HepG2 (cell line): Measurements from ENCODE around the gene NTN3. TPM values are rescaled to one million over a fixed set of nuclear protein-coding genes. Genes with fewer than 3 reads are reported as not detected.

ENCODE experiments used
- MZF1 ChIP-seq: sonication (generic); formaldehyde crosslinking; IDR thresholded peaks from 2 replicates; pipeline ENCODE4 v1.8.1; 2023; ENCODE audit warnings: mild to moderate bottlenecking, missing genetic modification reagents, borderline replicate concordance
- RORA ChIP-seq: sonication (generic); formaldehyde crosslinking; IDR thresholded peaks from 2 replicates; pipeline ENCODE4 v1.5.0; 2020; ENCODE audit warnings: mild to moderate bottlenecking, missing genetic modification reagents, moderate library complexity
- SOX6 ChIP-seq, 2 experiments: fragments of 450-650 bp in 1 of 2; sonication (generic) in 1 of 2; formaldehyde crosslinking in 1 of 2; IDR thresholded peaks; 2 replicates each; pipeline versions ENCODE4 v1.4.0 to v1.6.1; 2017 to 2020; ENCODE audit warnings: antibody characterized with exemption in 1 of 2, mild to moderate bottlenecking in 1 of 2, missing genetic modification reagents in 1 of 2
- WIZ ChIP-seq: sonication (generic); formaldehyde crosslinking; IDR thresholded peaks from 2 replicates; pipeline ENCODE4 v1.5.1; 2020; ENCODE audit warnings: mild to moderate bottlenecking, missing genetic modification reagents
- ZBTB2 ChIP-seq: sonication (generic); formaldehyde crosslinking; IDR thresholded peaks from 2 replicates; pipeline ENCODE4 v1.8.0; 2022; ENCODE audit warnings: low read depth, missing genetic modification reagents
- ZFP91 ChIP-seq: sonication (generic); formaldehyde crosslinking; IDR thresholded peaks from 2 replicates; pipeline ENCODE4 v1.9.0; 2022; ENCODE audit warnings: missing genetic modification reagents, mild to moderate bottlenecking, borderline replicate concordance
- ZHX1 ChIP-seq: sonication (generic); formaldehyde crosslinking; IDR thresholded peaks from 2 replicates; pipeline ENCODE4 v1.8.1; 2022; ENCODE audit warnings: low read depth, mild to moderate bottlenecking, missing genetic modification reagents
- ZNF124 ChIP-seq: sonication (generic); formaldehyde crosslinking; IDR thresholded peaks from 2 replicates; pipeline ENCODE4 v1.4.0; 2020; ENCODE audit warnings: missing genetic modification reagents
- ZNF318 ChIP-seq: sonication (generic); formaldehyde crosslinking; IDR thresholded peaks from 2 replicates; pipeline ENCODE4 v1.4.0; 2020; ENCODE audit warnings: mild to moderate bottlenecking, missing genetic modification reagents
- ZNF7 ChIP-seq: IDR thresholded peaks from 2 replicates; pipeline ENCODE4 v1.6.1; 2016; ENCODE audit warnings: missing biosample characterization, missing genetic modification reagents
- ZNF841 ChIP-seq: sonication (generic); formaldehyde crosslinking; IDR thresholded peaks from 2 replicates; pipeline ENCODE4 v1.8.1; 2023; ENCODE audit warnings: missing genetic modification reagents, borderline replicate concordance
- ZNF850 ChIP-seq: sonication (generic); formaldehyde crosslinking; conservative IDR thresholded peaks from 2 replicates; pipeline ENCODE4 v1.9.0; 2021; ENCODE audit warnings: mild to moderate bottlenecking, missing genetic modification reagents
- ZSCAN21 ChIP-seq: sonication (generic); formaldehyde crosslinking; IDR thresholded peaks from 2 replicates; pipeline ENCODE4 v1.8.0; 2022; ENCODE audit warnings: mild to moderate bottlenecking, missing genetic modification reagents, moderate library complexity, borderline replicate concordance
- polyA plus RNA-seq, 8 experiments: library from polyadenylated mRNA; depleted of rRNA in 3 of 8; stranded (reverse) in 7 of 8; unstranded in 1 of 8; fragments of >200 nt; fragmentation: Illumina TruSeq in 4 of 8; extraction: Trizol in 4 of 8; gene quantifications; 2 replicates each; pipeline versions ENCODE4 v1.2.1 to v1.2.3, GENCODE V29; 2011 to 2016; ENCODE audit warnings: low read depth in 4 of 8, missing spikeins in 1 of 8, mixed read lengths in 1 of 8; ENCODE audit not compliant: insufficient read depth in 1 of 8
- total RNA-seq, 5 experiments: library from RNA; depleted of rRNA; stranded (reverse); fragments of >200 nt; fragmentation: Illumina TruSeq; extraction: Trizol; gene quantifications; 2 replicates each; pipeline ENCODE4 v1.2.3, GENCODE V29; 2016; ENCODE audit warnings: low read depth in 1 of 5

NTN3 gene
- total and polyA plus RNA-seq, 2 of the 13 experiments (the other 11 are each of a cell fraction or from before 2014, with no cell fraction given): 0.09 to 0.20 TPM

- TF ChIP-seq ZHX1: no peak
- no peak for TF ChIP-seq ZNF124
- no peak for TF ChIP-seq ZNF7 (CRISPR knock-in tag)
- TF ChIP-seq ZNF850 (CRISPR knock-in tag): no peak
- no peak for TF ChIP-seq ZFP91 (CRISPR knock-in tag)
- TF ChIP-seq RORA (CRISPR knock-in tag): no peak
- no peak for TF ChIP-seq SOX6 (IDR thresholded peaks at IDR 0.05)
- TF ChIP-seq SOX6 (CRISPR knock-in tag; IDR thresholded peaks at IDR 0.05): no peak
- no peak for TF ChIP-seq MZF1 (CRISPR knock-in tag)
- TF ChIP-seq WIZ (CRISPR knock-in tag): no peak
- TF ChIP-seq ZNF841 (CRISPR knock-in tag): no peak
- TF ChIP-seq ZNF318 (CRISPR knock-in tag): no peak
- peak; percentile 34; the same call in 1 of the 2 replicates for TF ChIP-seq ZBTB2 (CRISPR knock-in tag)
- peak; percentile 47; the same call in 1 of the 2 replicates for TF ChIP-seq ZSCAN21 (CRISPR knock-in tag)
Measured at GRCh38 chr16:2520097-2520783, 49.1 kb downstream of the NTN3 start, which contains the start of gene AMDHD2 (continued).
